Ammon's horn (tissue), 1 donor: ENCODE data around the gene STK40.
A peak's percentile ranks its signal among the peaks of the same experiment; 100 is the strongest.

Experiments used
- DNase-seq: peaks from one replicate; pipeline ENCODE4 v3.0.0-alpha.2; 2016; ENCODE audit warnings: low spot score

The STK40 gene

DNA sequence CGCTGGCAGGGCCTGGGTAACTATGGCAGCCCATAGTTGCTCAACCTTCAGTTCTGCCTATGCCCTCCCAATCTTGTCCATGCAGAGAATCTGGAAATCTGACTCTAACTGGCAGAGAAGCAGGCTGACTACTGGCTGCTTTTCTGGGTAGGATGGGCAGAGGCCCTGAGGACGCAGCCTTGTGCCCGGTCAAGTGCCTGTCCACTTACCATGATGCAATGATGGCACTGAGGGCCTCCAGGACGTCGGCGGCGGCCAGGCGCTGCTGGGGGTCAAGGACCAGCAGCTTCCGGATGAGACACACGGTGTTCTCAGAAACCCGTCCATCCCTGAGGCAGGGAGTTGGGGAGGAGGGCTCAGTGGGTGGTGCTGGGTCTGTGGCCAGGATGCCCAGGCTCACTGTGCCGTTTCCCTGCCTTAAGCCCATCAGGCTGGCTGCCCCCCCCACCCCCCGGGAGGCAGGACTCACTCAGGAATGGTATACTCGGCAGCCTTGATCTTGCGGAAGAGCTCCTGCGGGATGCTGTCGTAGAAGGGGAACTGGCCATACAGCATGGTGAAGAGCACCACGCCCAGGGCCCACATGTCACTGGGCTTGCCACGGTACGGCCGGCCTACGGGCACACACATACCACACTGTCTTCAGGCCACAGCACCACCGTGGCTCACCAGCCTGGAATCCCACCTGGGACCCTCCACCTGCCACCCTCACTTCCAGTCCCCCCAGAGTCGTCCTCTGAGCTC, 41.9 kb downstream of the STK40 start:
- no peak for DNase-seq

DNA sequence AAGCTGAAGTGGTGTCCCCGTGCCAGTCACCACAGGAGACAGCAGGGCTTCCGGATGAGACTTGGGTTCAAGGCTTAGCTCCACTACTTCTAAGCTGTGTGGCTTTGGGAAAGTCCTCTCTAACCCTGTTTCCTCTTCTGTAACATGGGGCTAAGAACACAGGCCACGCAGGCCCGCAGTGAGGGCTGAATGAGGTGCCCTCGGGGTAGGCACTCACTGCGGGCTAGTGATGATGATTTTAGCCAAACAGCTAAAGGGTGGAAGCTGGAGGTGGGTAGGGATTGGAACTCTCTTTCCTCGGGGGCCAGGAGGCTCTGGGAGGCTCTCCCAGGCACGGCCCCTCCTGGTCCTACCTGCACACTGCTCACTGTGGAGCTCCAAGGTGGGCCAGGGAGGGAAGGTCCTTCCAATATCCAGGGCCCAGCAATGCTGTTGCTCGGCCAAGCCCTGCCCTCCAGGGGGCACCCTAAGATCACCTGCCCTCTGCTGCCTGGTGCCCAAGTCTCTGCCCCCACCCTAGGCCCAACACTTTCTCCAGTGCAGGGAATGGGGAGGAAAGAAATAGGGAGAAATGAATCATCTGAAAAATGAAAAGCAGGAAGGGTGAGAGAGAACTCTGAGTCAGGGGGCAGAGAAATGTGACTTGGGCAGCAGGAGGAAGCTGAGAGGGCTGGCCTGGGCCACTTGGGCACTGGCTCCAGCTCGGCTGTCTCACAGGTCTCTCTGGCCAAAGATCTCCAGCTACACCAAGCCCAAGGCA, 43.1 kb downstream of the STK40 start:
- DNase-seq = peak; percentile 57

DNA sequence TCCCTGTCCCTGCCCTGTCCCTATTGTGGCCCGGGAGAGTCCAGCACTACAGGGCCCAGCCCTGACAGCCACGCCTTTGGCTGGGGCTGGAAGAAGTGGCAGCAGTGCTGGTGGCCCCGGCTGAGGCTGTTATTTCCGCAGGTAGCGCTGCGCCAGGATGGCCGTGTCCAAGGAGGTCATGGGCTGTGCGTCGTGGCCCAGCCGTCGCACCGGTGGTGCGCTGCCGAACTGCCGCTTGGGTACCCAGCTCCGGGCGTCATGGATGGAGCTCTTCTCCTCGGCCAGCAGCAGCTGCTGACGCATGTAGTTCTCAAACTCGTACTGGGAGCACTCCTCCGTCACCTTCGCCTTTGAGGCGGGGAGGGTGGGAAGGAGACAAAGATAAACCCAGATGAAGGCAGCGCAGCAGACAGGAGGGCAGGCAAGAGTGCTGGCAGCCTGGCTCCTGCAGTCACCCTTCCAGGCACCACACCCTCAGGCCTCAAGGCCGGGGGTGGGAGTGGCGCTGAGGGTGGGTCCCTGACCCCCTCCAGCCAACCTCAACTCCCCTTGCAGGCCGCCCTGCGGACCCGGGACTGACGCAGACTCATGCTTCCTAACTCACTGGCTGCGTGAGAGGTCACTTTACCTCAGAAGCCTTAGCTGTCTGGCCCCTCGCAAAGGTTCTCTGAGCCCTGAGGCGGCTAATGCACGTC, 44.0 kb downstream of the STK40 start:
- DNase-seq = no peak

DNA sequence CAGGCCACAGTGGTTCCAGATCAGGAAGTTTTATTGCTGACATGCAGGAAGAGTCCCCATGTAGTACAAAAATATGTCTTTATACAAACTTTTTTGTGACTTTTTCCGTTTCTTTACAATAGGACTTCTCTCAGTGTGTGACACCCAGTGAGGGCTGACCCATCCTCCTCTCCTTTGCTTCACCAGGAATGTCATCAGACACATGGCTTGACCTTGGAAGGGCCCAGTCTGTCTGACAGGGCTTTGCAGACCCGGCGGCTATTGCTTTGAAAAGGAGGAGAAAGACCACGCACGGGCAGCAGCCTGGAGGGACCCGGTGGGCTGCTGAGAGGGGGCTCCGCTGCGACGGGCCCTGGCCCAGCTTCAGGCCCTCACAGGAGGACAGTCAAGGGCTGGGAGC, 46.1 kb downstream of the STK40 start:
- no peak for DNase-seq

DNA sequence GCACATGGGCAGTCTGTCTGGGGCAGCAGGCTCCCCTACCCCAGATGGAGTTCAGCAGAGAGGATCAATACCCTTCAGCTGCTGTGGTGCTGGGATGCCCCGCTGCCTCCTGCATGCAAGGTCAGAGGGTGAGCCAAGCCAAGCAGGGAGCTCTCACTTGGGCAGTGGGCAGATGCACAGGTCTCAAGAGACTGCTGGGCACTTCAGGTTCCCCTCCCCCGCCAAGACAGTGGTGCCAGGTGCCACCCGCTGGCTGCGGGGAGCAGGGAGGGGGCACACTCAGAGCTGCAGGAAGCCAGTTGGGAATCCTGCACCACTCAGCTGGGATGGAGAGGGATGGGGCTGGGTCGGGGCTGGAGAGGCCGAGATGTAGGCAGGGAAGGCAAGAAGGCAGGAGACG, 46.5 kb downstream of the STK40 start:
- DNase-seq = no peak

DNA sequence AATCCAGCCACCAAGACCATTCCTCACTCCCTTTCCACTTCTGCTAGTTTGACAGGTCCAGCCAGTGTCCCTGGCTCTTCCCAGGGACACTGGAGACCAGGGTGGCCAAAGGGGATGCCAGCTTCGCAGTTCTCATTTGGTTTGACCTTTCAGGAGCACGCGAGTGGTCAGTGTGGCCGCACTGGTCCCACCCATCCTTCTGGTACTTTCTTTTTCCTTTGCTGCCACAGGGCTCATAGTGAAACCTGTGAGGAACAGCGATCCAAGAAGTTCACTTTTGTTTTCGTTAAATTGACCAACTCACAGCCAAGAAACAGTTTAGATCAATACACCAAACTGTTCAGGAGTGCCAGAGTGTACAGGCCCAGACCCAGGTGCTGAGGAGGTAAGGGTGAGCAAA, 47.9 kb downstream of the STK40 start:
- DNase-seq = no peak

DNA sequence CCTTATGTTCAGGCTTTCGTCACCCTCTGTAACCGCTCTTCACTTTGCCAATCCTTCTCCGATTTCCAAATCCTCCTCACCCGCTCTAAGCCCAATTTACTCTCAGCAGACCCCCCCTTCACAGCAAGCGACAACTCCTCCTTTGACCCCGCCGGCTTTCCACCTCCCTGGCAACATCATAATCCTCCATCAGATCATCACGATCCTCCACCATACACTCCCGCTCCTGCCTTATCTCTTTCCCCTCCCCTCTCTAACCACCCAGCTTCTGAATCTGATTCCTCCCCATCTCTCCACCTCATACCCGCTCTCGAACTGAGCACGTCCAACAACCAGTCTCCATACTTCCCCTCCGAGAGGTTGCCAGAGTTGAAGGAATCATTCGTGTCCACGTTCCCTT, 54.8 kb downstream of the STK40 start:
- no peak for DNase-seq

DNA sequence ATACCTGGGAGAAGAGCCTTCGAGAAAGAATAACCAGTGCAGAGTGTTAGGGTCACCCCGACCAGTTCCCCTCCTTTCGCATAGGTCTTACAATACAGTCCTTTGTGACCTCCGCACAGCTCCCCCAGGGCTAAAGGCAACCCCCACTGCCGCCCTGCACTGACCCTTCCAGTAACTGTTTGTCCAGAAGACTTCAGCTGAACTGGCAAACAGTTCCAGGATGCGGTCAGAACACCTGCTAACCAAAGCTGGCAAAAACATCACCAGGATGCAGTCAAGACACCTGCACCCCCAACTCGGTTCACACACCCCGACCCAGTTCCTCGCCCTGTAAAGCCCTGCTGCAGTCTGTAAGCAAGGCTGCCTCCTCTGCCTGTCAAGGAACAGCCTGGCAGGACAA, 55.9 kb downstream of the STK40 start:
- DNase-seq = no peak

DNA sequence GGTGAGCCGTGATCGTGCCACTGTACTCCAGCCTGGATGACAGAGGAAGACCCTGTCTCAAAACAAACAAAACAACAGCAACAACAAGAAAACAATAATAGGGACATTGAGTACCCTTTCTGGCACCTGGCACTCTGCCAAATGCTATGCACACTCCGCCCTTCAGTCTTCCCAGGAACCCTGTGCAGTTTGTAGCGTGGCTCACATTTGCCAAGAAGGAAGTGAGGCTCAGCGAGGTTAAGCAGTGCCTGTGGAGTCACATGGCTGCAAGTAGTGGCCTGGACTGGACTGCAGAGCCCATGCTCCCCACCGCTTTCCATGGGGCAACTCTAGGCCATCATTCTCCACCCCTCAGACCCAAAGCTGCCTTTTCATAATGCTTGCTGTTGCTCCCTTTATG, 57.0 kb downstream of the STK40 start:
- DNase-seq = peak; percentile 59

DNA sequence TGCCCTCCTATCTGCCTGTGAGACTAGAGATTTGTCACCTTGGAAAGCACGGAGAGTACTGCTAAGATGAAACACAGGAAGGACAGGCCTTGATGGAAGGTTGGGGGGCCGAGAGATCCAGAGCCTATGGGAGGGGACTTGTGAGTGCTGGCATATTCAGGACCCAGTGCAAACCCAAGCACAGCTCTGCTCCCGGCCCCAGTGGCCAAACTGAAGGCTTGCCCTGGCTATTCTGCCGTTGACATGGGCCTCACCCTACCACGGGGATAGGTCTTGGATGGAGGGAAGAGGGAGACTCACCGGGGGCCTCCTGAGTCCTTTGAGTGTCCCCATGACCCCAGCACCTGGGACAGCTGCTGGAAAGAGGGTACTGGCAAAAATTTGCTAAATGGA, 57.6 kb downstream of the STK40 start:
- no peak for DNase-seq

DNA sequence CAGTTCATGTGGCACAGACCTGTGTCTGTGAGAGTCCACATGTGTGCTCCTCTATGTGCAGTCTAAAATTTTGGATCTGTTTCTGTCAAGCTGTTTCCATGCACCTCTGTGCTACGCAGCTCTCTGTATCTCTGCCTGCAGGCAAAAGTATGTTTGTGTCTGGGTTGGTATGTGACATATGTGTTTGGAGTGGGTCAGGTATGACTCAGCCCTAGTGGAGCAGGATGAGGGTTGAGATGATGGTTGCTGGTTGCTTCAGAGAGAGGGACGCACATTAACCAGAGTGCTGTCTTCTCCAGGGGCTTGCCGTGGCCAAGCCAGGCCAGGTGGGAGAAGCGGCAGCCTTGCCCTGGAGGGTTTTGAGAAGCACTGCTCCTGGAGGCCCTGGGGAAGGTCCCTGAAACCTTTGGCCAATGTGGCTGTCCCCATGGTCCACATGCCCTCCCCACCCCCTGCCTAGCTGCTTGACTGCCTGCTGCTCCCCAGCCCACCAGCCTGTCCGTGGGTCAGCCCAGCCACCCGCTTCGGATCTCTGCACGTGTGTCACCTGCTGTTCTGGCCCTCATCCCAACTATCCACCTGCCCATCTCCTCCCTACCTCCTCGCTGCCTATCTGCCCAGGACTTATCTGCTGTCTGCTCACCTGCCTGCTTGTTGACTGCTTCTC, 58.2 kb downstream of the STK40 start:
- DNase-seq = no peak

DNA sequence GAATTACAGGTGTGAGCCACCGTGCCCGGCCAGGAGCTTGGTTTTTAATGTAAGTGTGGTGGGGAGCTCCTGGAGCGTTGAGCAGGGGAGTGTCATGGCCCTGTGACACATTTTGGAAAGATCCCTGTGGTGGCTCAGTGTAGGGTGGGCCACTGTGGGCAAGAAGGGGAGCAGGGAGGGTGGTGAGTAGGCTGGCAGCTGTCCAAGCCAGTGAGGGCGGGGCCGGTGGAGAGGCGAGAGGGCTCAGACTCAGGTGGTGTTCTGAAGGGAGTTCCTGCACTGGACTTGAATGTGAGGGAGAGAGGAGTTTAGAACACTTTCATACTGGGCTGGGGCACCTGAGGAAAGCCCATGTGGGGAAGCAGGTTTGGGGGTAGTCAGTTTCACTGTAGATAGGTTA, 59.2 kb downstream of the STK40 start:
- DNase-seq = no peak

DNA sequence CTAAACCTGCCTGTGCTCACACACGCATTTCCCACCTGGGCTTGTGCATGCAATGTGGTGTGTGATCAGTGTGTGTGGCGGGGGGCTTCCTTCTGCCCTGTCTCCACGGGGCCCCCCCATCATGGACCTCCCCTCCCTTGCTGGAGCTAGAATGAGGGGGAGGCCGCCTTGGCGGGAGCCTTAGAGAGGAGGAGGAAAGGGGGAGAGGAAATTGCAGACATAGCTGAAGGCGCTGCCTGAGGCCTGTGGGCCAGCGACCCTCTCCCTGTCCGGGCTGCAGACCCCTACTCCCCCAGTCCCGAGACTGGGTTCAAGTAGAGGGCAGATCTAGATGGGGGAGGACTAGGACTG, 61.4 kb downstream of the STK40 start:
- DNase-seq = no peak

DNA sequence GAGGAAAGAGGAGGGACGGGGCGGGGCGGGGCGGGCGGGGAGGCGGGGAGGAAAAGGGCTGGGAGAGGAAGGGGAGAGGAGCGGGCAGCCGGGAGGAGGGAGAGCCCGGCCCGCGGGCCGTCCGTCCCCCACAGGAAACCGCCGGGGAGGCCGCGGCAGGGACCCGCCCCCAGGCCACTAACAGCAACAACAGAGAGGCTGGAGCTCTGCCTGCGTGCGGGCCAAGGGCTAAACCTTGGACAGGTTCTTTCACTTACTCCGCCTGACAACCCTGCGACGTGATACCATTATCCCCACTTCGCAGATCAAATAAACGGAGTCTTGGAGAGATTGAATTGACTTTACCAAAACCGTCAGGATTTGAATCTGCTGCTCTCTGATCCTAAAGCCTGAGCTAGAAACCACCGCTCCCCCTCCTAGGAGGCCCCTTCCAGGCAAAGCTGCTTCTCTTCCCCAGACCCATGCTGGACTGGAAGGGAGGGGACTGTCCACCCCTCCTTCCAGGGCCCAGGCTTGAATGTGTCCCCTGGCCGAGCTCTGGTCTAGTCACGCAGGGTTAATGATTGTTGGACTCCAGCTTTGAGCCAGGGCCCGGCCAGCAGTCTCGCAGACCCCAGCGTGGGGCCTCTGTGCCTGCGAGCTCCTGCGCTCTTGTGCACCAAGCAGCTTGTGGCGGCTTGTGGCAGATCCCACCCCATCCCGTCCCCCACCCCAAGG, 61.9 kb downstream of the STK40 start, which contains the start of gene EVA1B:
TSS of gene EVA1B (minus strand) at position 10 of the 717 bp plus-strand sequence. CDS start 608 bp downstream, outside the sequence.
- DNase-seq = peak; percentile 48

DNA sequence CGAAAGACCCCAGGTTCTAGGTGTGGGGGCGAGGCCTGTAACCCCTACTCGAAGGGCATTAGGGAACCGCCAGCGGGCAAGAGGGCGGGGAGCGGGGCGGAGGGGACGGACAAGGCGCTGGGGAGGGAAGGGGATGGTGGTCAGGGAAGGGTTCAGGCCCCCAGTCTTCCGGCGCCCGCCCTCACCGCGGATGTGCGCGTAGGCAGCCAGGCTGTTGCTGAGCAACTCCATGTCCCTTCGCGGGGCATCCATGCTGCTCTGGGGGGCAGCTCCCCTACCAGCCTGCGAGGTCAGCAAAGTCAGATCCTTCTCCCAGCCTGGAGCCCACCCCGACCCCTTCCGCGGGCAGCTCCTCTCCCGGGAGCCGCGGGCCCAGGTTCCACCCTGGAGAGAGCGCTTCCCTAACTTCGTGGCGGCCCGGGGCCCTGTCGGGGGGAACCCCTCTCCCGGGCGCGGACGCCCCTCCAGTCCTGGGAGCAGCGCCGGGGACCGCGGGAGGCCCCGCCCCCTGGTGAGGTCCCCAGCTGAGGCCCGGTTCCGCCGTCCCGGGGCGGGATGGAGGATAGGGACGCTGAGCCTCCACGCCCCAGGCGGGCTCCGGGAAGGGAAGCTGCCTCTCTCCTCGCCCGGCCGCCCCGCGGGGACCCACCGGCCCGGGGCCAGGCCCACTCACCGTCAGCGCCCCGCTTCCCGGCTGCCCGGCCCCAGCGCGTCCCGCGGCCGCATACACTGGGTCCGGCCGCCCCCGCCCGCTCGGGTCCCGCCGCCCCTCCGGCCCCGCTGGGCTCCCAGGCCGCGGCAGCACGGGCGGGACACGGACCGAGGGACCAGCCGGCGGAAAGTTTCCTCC, 62.7 kb downstream of the STK40 start:
- DNase-seq = no peak

DNA sequence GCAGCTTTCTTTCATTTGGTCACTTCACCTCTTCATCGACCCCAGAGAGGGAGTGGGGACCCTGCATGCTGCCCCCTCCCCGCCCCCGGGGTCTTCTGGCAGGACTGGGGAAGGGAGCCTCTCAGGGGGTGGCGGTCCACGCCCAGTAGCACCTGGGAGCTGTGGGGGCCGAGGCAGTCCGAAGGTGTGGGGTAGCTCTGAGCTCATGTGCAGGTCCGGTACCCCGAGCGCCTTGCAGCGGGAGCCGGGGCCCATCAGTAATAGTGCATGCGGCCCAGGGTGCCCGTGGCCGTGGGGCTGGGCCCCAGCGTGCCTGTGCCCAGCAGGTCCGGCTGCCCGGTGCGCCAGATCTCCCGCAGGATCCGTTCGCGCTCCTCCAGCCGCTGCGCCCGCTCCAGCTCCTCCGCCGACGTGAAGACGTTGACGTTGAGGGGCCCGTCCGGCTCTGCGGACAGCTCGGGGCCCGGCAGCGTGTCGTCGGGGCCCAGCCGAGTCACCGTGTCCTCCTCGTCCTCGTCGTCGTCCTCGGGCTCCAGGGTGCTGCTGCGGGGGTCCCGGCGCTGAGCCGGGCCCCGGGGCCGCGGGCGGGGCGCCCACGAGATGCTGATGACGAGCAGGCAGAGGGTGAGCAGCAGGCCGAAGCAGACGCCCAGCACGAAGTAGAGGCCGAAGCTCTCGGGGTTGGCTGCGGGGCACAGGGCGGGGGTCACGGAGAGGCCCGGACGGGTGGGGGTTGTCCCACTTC, 63.5 kb downstream of the STK40 start:
- no peak for DNase-seq

DNA sequence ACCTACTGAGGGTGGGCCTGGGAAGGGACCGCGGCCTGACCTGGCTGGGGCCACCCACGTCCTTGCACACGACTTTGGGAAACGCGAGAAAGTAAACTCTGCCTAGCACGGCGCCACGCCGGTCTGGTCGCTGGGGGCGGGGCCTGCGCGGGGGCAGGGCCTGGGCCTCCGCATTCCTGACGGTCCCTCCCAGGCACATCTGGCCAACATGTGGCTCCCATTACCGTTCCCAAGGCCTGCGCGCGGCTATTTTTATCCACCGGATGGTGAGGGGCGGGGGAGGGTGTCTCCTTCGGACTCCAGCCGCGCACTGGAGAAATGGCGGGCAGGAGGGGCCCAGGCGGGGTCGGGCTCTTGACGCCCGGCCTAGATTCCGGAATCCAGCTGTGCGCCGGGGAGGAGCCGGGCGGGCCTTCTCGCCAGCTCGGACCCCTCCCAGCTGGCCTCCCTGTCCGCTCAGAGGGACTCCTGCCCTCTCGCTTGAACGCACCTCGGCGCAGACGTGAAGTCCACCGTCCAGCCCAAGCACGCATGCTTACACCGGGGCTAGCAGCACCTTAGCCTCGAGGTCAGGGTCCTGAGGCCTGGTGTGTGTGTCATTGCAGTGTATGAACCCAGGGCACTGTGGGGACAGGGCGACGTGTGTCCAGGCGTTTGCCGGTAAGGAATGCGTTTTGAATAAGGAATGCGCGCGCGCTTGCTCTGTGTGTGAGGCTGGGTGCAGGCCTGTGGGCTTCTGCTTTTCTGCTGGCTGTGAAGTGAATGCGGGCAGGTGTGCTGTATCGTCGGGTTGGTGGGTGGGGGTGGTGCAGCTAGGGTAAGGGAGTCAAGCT, 64.4 kb downstream of the STK40 start:
- DNase-seq = no peak

DNA sequence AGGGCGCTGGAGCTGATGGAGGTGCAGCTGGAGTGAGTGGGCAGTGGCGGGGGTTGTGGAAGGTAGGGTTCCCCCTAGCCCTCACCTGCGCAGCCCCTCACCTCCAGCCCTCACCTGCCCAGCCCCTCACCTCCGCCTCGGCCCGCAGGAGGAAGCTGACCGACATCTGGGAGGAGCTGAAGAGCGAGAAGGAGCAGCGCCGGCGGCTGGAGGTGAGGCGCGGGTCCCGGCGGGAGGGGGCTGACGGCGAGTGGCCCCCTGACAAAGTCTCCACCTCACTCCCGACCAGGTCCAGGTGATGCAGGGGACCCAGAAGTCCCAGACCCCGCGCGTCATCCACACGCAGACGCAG, 65.0 kb downstream of the STK40 start:
- no peak for DNase-seq

DNA sequence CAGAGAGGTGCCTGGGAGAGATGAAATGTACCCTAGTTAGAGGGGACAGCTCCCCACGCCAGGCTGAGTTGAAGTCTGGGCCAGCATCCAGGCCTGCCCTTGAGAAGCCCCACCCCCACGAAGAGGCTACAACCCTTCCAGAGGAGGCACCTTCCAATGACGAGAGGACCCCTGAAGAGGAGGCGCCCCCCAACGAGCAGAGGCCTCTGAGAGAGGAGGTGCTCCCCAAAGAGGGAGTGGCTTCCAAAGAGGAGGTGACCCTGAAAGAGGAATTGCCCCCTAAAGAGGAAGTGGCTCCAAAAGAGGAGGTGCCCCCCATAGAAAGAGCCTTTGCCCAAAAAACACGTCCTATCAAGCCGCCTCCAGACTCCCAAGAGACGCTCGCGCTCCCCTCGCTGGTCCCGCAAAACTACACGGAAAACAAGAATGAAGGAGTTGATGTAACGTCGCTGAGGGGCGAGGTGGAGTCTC, 65.4 kb downstream of the STK40 start:
- DNase-seq = no peak
